ENCODE data around the gene BRD9.

- TF ChIP-seq L3MBTL2 (conservative IDR thresholded peaks at IDR 0.05) = no peak
- no peak for TF ChIP-seq FOXK2 (IDR thresholded peaks at IDR 0.05)
- TF ChIP-seq BHLHE40 (IDR thresholded peaks at IDR 0.05; ENCODE audit: borderline replicate concordance) = no peak
- TF ChIP-seq PKNOX1 (IDR thresholded peaks at IDR 0.05) = no peak
- no peak for TF ChIP-seq SUZ12 (IDR thresholded peaks at IDR 0.05)
- no peak for TF ChIP-seq SP1 (IDR thresholded peaks at IDR 0.05)
- TF ChIP-seq HDGF (IDR thresholded peaks at IDR 0.05; ENCODE audit: borderline replicate concordance) = no peak
- TF ChIP-seq ELF4 (IDR thresholded peaks at IDR 0.05) = no peak
Observed at GRCh38 chr5:882253-883183, 10.1 kb downstream of the BRD9 start.

All from HEK293T (cell line).